SKM-1 treated with dmso at 0.1 percent for 144 hours (cell line): ENCODE results near the gene CCDC63.
"Not testable (repeated sequence)": the region's sequence is repeated elsewhere in the genome, so short reads cannot be mapped to it uniquely, and the experiment has no call there.

Source experiments
- DNase-seq: peaks from one replicate; lab custom pipeline; 2025; ENCODE audit not compliant: unreplicated experiment; lab: John Stamatoyannopoulos, UW

Gene CCDC63

DNA sequence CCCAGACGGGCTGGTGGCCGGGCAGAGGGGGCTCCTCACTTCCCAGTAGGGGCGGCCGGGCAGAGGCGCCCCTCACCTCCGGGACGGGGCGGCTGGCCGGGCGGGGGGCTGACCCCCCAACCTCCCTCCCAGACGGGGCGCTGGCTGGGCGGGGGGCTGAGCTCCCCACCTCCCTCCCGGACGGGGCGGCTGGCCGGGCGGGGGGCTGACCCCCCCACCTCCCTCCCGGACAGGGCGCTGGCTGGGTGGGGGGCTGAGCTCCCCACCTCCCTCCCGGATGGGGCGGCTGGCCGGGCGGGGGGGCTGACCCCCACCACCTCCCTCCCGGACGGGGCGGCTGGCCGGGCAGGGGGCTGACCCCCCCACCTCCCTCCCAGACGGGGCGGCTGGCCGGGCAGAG is 103.7 kb downstream of the CCDC63 start:
- DNase-seq = not testable (repeated sequence)

DNA sequence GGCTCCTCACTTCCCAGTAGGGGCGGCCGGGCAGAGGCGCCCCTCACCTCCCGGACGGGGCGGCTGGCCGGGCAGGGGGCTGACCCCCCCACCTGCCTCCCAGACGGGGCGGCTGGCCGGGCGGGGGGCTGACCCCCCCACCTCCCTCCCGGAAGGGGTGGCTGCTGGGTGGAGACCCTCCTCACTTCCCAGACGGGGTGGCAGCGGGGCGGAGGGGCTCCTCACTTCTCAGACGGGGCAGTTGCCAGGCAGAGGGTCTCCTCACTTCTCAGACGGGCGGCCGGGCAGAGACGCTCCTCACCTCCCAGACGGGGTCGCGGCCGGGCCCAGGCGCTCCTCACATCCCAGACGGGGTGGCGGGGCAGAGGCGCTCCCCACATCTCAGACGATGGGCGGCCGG is 104.1 kb downstream of the CCDC63 start:
- DNase-seq = not testable (repeated sequence)
